Endothelial cell of umbilical vein (primary cell): ENCODE results near the gene URM1. TPM values are rescaled to one million over a fixed set of nuclear protein-coding genes. Genes with fewer than 3 reads are reported as not detected.

Experiments
- BruUV-seq: library from RNA; stranded (reverse); fragments of 400-500 nt; replicated peaks from 2 replicates; lab custom pipeline; 2021; lab: Mats Ljungman, UMichigan
- CTCF ChIA-PET: fragments of 300-600, 350-600 bp; sonication (Branson Sonifier 250); formaldehyde crosslinking; loops from one replicate; lab custom pipeline; 2021; ENCODE audit warnings: antibody characterized with exemption, inconsistent platforms; lab: Charles Lee
- POLR2A ChIA-PET: fragments of 300-600, 350-600 bp; sonication (Branson Sonifier 250); formaldehyde crosslinking; loops from one replicate; lab custom pipeline; 2021; ENCODE audit warnings: antibody characterized with exemption, inconsistent platforms; lab: Charles Lee
- DNase-seq: peaks from one replicate; pipeline ENCODE4 v3.0.0-alpha.2; 2011; ENCODE audit warnings: low read depth, low spot score
- FAIRE-seq: peaks from 2 replicates; lab custom pipeline; 2011; peaks lifted over from hg19 to GRCh38; lab: Jason Lieb, UNC
- H2AFZ ChIP-seq: 2 replicates; pipeline ENCODE4 v1.6.0; 2012; ENCODE audit warnings: low read depth, low read length, control low read depth, inconsistent platforms
- H3K27ac ChIP-seq: 2 replicates; pipeline ENCODE4 v1.5.1; 2011; ENCODE audit warnings: low read depth, mild to moderate bottlenecking, control low read depth, low read length, moderate library complexity; ENCODE audit not compliant: insufficient read depth
- H3K27me3 ChIP-seq, 2 experiments: 2 replicates each; pipeline versions ENCODE4 v1.6.0 to v1.6.1; 2011; ENCODE audit warnings: low read length in 2 of 2, mixed read lengths in 1 of 2; ENCODE audit not compliant: control insufficient read depth in 2 of 2, insufficient read depth in 2 of 2
- H3K36me3 ChIP-seq, 2 experiments: 2 replicates in 1 of 2; 3 replicates in 1 of 2; pipeline ENCODE4 v1.5.1; 2011; ENCODE audit warnings: low read length in 2 of 2, mild to moderate bottlenecking in 1 of 2, moderate library complexity in 1 of 2; ENCODE audit not compliant: control insufficient read depth in 2 of 2, insufficient read depth in 2 of 2; ENCODE audit errors: extremely low read depth in 1 of 2
- H3K4me1 ChIP-seq: 3 replicates; pipeline ENCODE4 v1.5.1; 2011; ENCODE audit warnings: mild to moderate bottlenecking, low read length; ENCODE audit not compliant: control insufficient read depth, insufficient read depth; ENCODE audit errors: extremely low read depth
- H3K4me2 ChIP-seq: 2 replicates; pipeline ENCODE4 v1.6.1; 2011; ENCODE audit warnings: low read length, control low read depth, mixed read lengths; ENCODE audit not compliant: insufficient read depth
- H3K4me3 ChIP-seq, 3 experiments: fragments of 200-600 bp in 1 of 3; sonication (generic), shearing (Covaris generic) in 1 of 3; replicated peaks in 1 of 3; 2 replicates each; pipeline ENCODE4 v1.5.1; 2011 to 2016; ENCODE audit warnings: control low read depth in 3 of 3, low read length in 3 of 3, mild to moderate bottlenecking in 2 of 3, inconsistent platforms in 1 of 3, low read depth in 1 of 3, moderate library complexity in 1 of 3; ENCODE audit not compliant: insufficient read depth in 1 of 3
- H3K79me2 ChIP-seq: 2 replicates; pipeline ENCODE4 v1.6.0; 2012; ENCODE audit warnings: low read length, inconsistent platforms; ENCODE audit not compliant: control insufficient read depth, insufficient read depth
- H3K9ac ChIP-seq: replicated peaks from 2 replicates; pipeline ENCODE3; 2011; ENCODE audit warnings: low read length, control low read depth; ENCODE audit not compliant: insufficient read depth; ENCODE audit errors: extremely low read depth
- H3K9me1 ChIP-seq: replicated peaks from 3 replicates; pipeline ENCODE4 v1.6.0; 2011; ENCODE audit warnings: mild to moderate bottlenecking, low read length; ENCODE audit not compliant: control insufficient read depth, insufficient read depth; ENCODE audit errors: extremely low read depth
- H3K9me3 ChIP-seq: replicated peaks from 2 replicates; pipeline ENCODE4 v1.5.1; 2012; ENCODE audit warnings: low read length, inconsistent platforms; ENCODE audit not compliant: control insufficient read depth, insufficient read depth
- H4K20me1 ChIP-seq: replicated peaks from 2 replicates; pipeline ENCODE3; 2011; ENCODE audit warnings: mild to moderate bottlenecking, low read length; ENCODE audit not compliant: control insufficient read depth, insufficient read depth; ENCODE audit errors: extremely low read depth
- CTCF ChIP-seq, 2 donors: IDR thresholded peaks; 1 replicate in 1 of 2; 2 replicates in 1 of 2; pipeline ENCODE4 v1.5.1; 2011; ENCODE audit warnings: low read length in 2 of 2, mild to moderate bottlenecking in 2 of 2, moderate library complexity in 2 of 2, control low read depth in 1 of 2, inconsistent platforms in 1 of 2, low read depth in 1 of 2; ENCODE audit not compliant: insufficient read depth in 1 of 2; ENCODE audit errors: extremely low read depth in 1 of 2
- EZH2 ChIP-seq: IDR thresholded peaks from 2 replicates; pipeline ENCODE4 v1.6.1; 2012; ENCODE audit warnings: borderline replicate concordance, low read depth, mild to moderate bottlenecking, moderate library complexity, low read length, inconsistent platforms; ENCODE audit not compliant: severe bottlenecking
- FOS ChIP-seq: IDR thresholded peaks from 2 replicates; pipeline ENCODE4 v1.6.1; 2011; ENCODE audit warnings: mild to moderate bottlenecking, low read length, moderate library complexity, borderline replicate concordance; ENCODE audit not compliant: insufficient read depth
- GATA2 ChIP-seq: IDR thresholded peaks from 2 replicates; pipeline ENCODE4 v1.7.0; 2011; ENCODE audit warnings: low read depth, mild to moderate bottlenecking, moderate library complexity, mixed read lengths, low read length; ENCODE audit not compliant: insufficient read length, insufficient read depth
- JUN ChIP-seq: IDR thresholded peaks from 2 replicates; pipeline ENCODE4 v1.6.1; 2011; ENCODE audit warnings: borderline replicate concordance, low read depth; ENCODE audit not compliant: insufficient read length, insufficient read depth
- MAX ChIP-seq: IDR thresholded peaks from 2 replicates; pipeline ENCODE4 v1.6.1; 2011; ENCODE audit not compliant: insufficient read depth, insufficient read length
- MYC ChIP-seq: IDR thresholded peaks from one replicate; pipeline ENCODE4 v1.6.1; 2011; ENCODE audit warnings: mild to moderate bottlenecking, low read depth, low read length
- POLR2A ChIP-seq: IDR thresholded peaks from 2 replicates; pipeline ENCODE4 v1.6.1; 2012; ENCODE audit warnings: low read depth, mild to moderate bottlenecking, control low read depth, low read length
- POLR2AphosphoS5 ChIP-seq: IDR thresholded peaks from 2 replicates; pipeline ENCODE4 v1.6.1; 2012; ENCODE audit warnings: low read depth, mild to moderate bottlenecking, control low read depth, low read length, moderate library complexity; ENCODE audit not compliant: insufficient read depth
- dilution Hi-C: fragments of 300-500 bp; cut with MboI; formaldehyde crosslinking; loops from one replicate; pipeline ENCODE4 v1.15.0; 2019; ENCODE audit warnings: low sequenced_read_pairs; ENCODE audit not compliant: extremely low pct_ligation_motif_present
- intact Hi-C: fragments of 100-400 bp; cut with micrococcal nuclease; formaldehyde crosslinking; loops from one replicate; pipeline ENCODE4 v1.10.0; 2022
- polyA plus RNA-seq, 4 experiments: library from polyadenylated mRNA; depleted of rRNA in 3 of 4; stranded (reverse) in 3 of 4; unstranded in 1 of 4; fragments of >200 nt; gene quantifications; 2 replicates each; pipeline versions ENCODE4 v1.2.1 to v1.2.3, GENCODE V29; 2011 to 2012; ENCODE audit warnings: missing spikeins in 1 of 4
- total RNA-seq: library from RNA; stranded (reverse); gene quantifications from 2 replicates; pipeline ENCODE4 v1.2.3, GENCODE V29; 2021

Gene URM1
- total and polyA plus RNA-seq, 2 donors (not counting 3 experiments of a cell fraction or from before 2014, with no cell fraction given), result 86.5 to 100 TPM

GRCh38 chr9:128385496-128386460 lies 14.6 kb downstream of the URM1 start:
- Histone ChIP-seq H3K4me1 (no peaks in the 10 kb centered on the region), H3K27ac (no peak overlapping the region), H3K9me1 (no peaks in the 10 kb centered on the region), H3K9me3 (no peaks in the 10 kb centered on the region), H3K27me3 (no peaks in the 10 kb centered on the region), H3K4me3 (no peak overlapping the region), H3K79me2 (no peaks in the 10 kb centered on the region), H3K36me3 (peaks cover 5 to 29% of the 10 kb centered on the region in 2 experiments), H2AFZ (no peak overlapping the region), H3K4me2 (no peak overlapping the region), H3K9ac (no peak overlapping the region), H4K20me1 (no peaks in the 10 kb centered on the region)
- BruUV-seq, result no TSS peak
- POLR2A ChIA-PET, result no interaction called here
- FAIRE-seq (no peak), DNase-seq (no peak)
- TF ChIP-seq JUN (no peak), FOS (no peak), MAX (no peak), MYC (no peak), EZH2 (no peak), POLR2A (no peak), CTCF (IDR thresholded peaks at IDR 0.05; ENCODE audit: extremely low read depth in 1 of 2, insufficient read depth in 1 of 2, low read depth in 1 of 2, low read length in 2 of 2) (no peak), POLR2AphosphoS5 (no peak), GATA2 (no peak)
- dilution Hi-C loops (no loop called here), intact Hi-C loops (no loop called here)
- CTCF ChIA-PET, result interaction anchor here (1.2 to 3.3 kb wide), 2 partner anchors 19 to 35 kb away, joined by 3 to 12 read pairs; partner anchors contain the start of gene CERCAM
